ENCODE measurements around the gene NRG2. TPM values are rescaled to one million over a fixed set of nuclear protein-coding genes. Genes with fewer than 3 reads are reported as not detected.

The NRG2 gene
- total RNA-seq, 3 donors from 2014 or later, result 5.9 to 16.5 (median 7.2) TPM

DNA sequence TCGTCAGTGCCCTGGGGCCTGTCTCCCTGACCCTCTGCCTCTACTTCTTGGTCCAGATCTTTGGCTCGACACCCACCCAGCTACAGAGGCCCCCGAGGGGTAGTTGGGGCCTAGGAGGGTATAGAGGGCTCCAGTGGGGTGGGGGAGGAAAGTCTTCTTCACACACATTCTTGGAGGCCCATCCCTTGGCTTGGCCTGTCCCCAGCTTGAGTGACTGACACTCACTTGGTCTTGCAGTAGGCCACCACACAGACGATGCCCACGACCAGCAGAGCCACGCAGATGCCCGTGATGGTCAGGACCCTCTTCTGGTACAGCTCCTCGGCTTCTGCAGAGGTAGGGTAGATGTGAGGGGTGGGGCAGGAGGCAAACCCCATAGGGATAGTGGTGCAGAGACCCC is 187.6 kb downstream of the NRG2 start:
- Histone ChIP-seq H3K27ac (no peak overlapping the region), H3K36me3 (no peaks in the 10 kb centered on the region), H3K4me1 (no peaks in the 10 kb centered on the region), H3K9me3 (no peaks in the 10 kb centered on the region), H3K27me3 (no peaks in the 10 kb centered on the region), H3K4me3 (no peak overlapping the region)
- intact Hi-C loops (cut with DNase I; ENCODE audit: low total_unique reads), result no loop called here
- TF ChIP-seq, protein P1, sequence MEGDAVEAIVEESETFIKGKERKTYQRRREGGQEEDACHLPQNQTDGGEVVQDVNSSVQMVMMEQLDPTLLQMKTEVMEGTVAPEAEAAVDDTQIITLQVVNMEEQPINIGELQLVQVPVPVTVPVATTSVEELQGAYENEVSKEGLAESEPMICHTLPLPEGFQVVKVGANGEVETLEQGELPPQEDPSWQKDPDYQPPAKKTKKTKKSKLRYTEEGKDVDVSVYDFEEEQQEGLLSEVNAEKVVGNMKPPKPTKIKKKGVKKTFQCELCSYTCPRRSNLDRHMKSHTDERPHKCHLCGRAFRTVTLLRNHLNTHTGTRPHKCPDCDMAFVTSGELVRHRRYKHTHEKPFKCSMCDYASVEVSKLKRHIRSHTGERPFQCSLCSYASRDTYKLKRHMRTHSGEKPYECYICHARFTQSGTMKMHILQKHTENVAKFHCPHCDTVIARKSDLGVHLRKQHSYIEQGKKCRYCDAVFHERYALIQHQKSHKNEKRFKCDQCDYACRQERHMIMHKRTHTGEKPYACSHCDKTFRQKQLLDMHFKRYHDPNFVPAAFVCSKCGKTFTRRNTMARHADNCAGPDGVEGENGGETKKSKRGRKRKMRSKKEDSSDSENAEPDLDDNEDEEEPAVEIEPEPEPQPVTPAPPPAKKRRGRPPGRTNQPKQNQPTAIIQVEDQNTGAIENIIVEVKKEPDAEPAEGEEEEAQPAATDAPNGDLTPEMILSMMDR (IDR thresholded peaks at IDR 0.05), result no peak
- no peak for DNase-seq (ENCODE audit: low spot score in 2 of 2)

DNA sequence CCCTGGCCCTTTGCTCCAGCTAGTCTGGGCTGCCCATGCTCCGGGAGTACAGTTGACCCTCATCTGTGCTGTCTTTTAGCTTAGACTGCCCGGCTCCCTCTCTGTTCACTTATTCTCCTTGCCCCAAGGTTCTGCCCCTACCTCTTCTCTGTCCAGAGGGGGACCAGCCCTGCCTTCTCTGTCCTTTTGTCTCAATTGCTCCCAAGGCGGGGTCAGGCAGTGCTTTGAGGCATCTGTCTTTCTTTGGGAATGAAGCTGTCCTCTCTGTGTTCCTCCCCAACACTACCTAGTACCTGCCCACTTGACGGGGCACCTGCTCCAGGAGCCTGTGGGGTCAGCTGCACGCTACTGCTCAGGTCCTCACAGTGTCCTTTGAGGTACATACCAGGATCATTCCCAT is 188.1 kb downstream of the NRG2 start:
- TF ChIP-seq, protein P1 (IDR thresholded peaks at IDR 0.05), result no peak
- TF ChIP-seq POLR2A (IDR thresholded peaks at IDR 0.05) (no peak), POLR2AphosphoS5 (IDR thresholded peaks at IDR 0.05) (no peak)

GRCh38 chr5:139854029-139854605 is 189.0 kb downstream of the NRG2 start:
- H3K4me1 ChIP-seq, result no peaks in the 10 kb centered on the region
- no peak overlapping the region for H3K4me3 ChIP-seq
- DNase-seq (ENCODE audit: low spot score in 2 of 2), result no peak
- no peak overlapping the region for H3K27ac ChIP-seq
- TF ChIP-seq, protein P1 (IDR thresholded peaks at IDR 0.05), result no peak
- TF ChIP-seq POLR2AphosphoS5 (IDR thresholded peaks at IDR 0.05) (no peak), POLR2A (IDR thresholded peaks at IDR 0.05) (no peak)
- no peaks in the 10 kb centered on the region for H3K36me3 ChIP-seq
- no peaks in the 10 kb centered on the region for H3K9me3 ChIP-seq
- H3K27me3 ChIP-seq, result no peaks in the 10 kb centered on the region
- intact Hi-C loops (cut with DNase I; ENCODE audit: low total_unique reads), result no loop called here

More for the DNA sequence above, 188.1 kb downstream of the NRG2 start:
- intact Hi-C loops (cut with DNase I; ENCODE audit: low total_unique reads), result no loop called here
- Histone ChIP-seq H3K4me1 (no peaks in the 10 kb centered on the region), H3K27ac (no peak overlapping the region), H3K4me3 (no peak overlapping the region), H3K36me3 (no peaks in the 10 kb centered on the region), H3K9me3 (no peaks in the 10 kb centered on the region), H3K27me3 (no peaks in the 10 kb centered on the region)
- no peak for DNase-seq (ENCODE audit: low spot score in 2 of 2)

DNA sequence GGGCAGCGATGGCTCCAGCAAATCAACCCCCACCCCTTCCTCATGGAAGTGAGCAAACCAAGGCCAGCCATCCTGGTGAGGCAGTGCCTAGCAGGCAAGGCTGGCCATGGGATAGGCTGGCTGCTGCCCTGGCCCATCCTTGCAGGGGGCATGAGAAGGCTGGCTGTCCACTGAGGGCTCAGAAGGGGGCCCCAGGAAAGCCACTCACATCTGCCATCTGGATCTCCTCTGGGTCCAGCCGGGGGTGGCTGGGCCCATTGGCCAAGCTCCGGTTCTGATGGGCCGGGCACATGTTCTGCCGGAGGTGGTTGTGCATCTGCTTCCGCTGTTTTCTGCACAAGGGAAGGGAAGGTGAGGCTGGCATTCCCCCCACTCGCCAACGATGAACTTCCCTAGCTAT is 190.4 kb downstream of the NRG2 start:
- no peak for DNase-seq (ENCODE audit: low spot score in 2 of 2)
- TF ChIP-seq, protein P1 (IDR thresholded peaks at IDR 0.05), result no peak
- TF ChIP-seq POLR2A (IDR thresholded peaks at IDR 0.05), result no peak
- TF ChIP-seq POLR2AphosphoS5 (IDR thresholded peaks at IDR 0.05), result no peak
- peak overlapping the region in 1 of 2 donors; percentile 3 for H3K27ac ChIP-seq
- no peaks in the 10 kb centered on the region for H3K36me3 ChIP-seq
- H3K27me3 ChIP-seq, result no peaks in the 10 kb centered on the region
- no peaks in the 10 kb centered on the region for H3K4me1 ChIP-seq
- H3K9me3 ChIP-seq, result no peaks in the 10 kb centered on the region
- intact Hi-C loops (cut with DNase I; ENCODE audit: low total_unique reads), result no loop called here
- H3K4me3 ChIP-seq, result no peak overlapping the region

DNA sequence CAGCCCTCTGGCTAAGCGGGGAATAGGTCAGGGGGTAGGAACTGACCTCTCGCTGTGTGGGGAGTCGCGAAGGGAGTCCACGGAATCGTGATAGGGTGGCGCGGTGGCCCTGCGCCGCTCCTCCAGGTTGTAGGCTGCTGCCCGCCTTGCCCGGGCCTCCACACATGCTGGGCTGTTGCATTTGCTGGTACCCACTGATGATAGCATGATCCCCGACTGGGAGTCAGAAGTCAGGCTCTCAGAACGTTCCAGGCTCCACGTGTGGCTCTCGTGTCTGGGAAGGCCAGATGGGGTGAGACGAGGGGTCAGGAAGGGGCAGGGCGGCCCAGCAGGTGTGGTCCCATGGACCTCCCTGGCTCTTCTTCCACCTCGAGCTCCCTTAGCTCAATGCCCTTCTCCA is 191.5 kb downstream of the NRG2 start:
- DNase-seq (ENCODE audit: low spot score in 2 of 2), result no peak
- Histone ChIP-seq H3K36me3 (no peaks in the 10 kb centered on the region), H3K4me3 (no peak overlapping the region), H3K4me1 (no peaks in the 10 kb centered on the region), H3K27me3 (no peaks in the 10 kb centered on the region), H3K9me3 (no peaks in the 10 kb centered on the region), H3K27ac (peak overlapping the region in 1 of 2 donors; percentile 85)
- intact Hi-C loops (cut with DNase I; ENCODE audit: low total_unique reads), result no loop called here
- TF ChIP-seq POLR2A (IDR thresholded peaks at IDR 0.05) (no peak), POLR2AphosphoS5 (IDR thresholded peaks at IDR 0.05) (no peak)
- TF ChIP-seq, protein P1 (IDR thresholded peaks at IDR 0.05), result no peak

Measured in breast epithelium (tissue), 4 donors.